OCI-LY1 (cell line): ENCODE measurements around the gene PDIK1L.
"Not testable (repeated sequence)": the region's sequence is repeated elsewhere in the genome, so short reads cannot be mapped to it uniquely, and the experiment has no call there.

ENCODE experiments used
- H2AFZ ChIP-seq: fragments of 200-600 bp; sonication (generic), shearing (Covaris generic); 2 replicates; pipeline ENCODE4 v1.6.0; 2014; ENCODE audit warnings: antibody characterized with exemption, mild to moderate bottlenecking, low read length
- H3F3A ChIP-seq: fragments of 200-600 bp; sonication (generic), shearing (Covaris generic); 2 replicates; pipeline ENCODE4 v1.6.0; 2014; ENCODE audit warnings: mild to moderate bottlenecking, antibody characterized with exemption, low read length, moderate library complexity; ENCODE audit not compliant: insufficient read depth
- H3K27ac ChIP-seq: fragments of 200-600 bp; sonication (generic); 2 replicates; pipeline ENCODE4 v1.5.1; 2014; ENCODE audit warnings: low read length, mixed run types, mild to moderate bottlenecking, low read depth; ENCODE audit not compliant: poor library complexity, severe bottlenecking
- H3K27me3 ChIP-seq: fragments of 200-600 bp; sonication (generic); 2 replicates; pipeline ENCODE4 v1.6.0; 2014; ENCODE audit warnings: antibody characterized with exemption, mild to moderate bottlenecking, low read length, moderate library complexity; ENCODE audit not compliant: insufficient read depth
- H3K36me3 ChIP-seq: fragments of 200-600 bp; sonication (generic); 2 replicates; pipeline ENCODE4 v1.6.1; 2014; ENCODE audit warnings: mild to moderate bottlenecking, antibody characterized with exemption, low read length, moderate library complexity, mixed read lengths; ENCODE audit not compliant: insufficient read depth
- H3K4me1 ChIP-seq: fragments of 200-600 bp; sonication (generic); 2 replicates; pipeline ENCODE4 v1.5.1; 2014; ENCODE audit warnings: mild to moderate bottlenecking, low read length, moderate library complexity; ENCODE audit not compliant: insufficient read depth, severe bottlenecking
- H3K4me2 ChIP-seq: fragments of 200-600 bp; sonication (generic), shearing (Covaris generic); 2 replicates; pipeline ENCODE4 v1.6.1; 2014; ENCODE audit warnings: low read length
- H3K4me3 ChIP-seq: fragments of 200-600 bp; sonication (generic); 2 replicates; pipeline ENCODE4 v1.5.1; 2014; ENCODE audit warnings: low read length, low read depth, mild to moderate bottlenecking, mixed read lengths; ENCODE audit not compliant: poor library complexity, severe bottlenecking
- H3K79me2 ChIP-seq: fragments of 200-600 bp; shearing (Covaris generic); 2 replicates; pipeline ENCODE4 v1.6.1; 2016; ENCODE audit warnings: mixed run types, low read length, mixed read lengths; ENCODE audit not compliant: insufficient read depth
- H3K9ac ChIP-seq: fragments of 200-600 bp; sonication (generic), shearing (Covaris generic); 2 replicates; pipeline ENCODE4 v1.6.1; 2014; ENCODE audit warnings: mild to moderate bottlenecking, low read length, mixed read lengths
- H3K9me2 ChIP-seq: fragments of 200-600 bp; sonication (generic), shearing (Covaris generic); 2 replicates; pipeline ENCODE4 v1.6.1; 2014; ENCODE audit warnings: low read depth, mild to moderate bottlenecking, low read length, mixed read lengths
- H3K9me3 ChIP-seq: fragments of 200-600 bp; shearing (Covaris generic); 2 replicates; pipeline ENCODE4 v1.6.1; 2014; ENCODE audit warnings: low read length, mixed read lengths
- H4K20me1 ChIP-seq: fragments of 200-600 bp; sonication (generic), shearing (Covaris generic); 2 replicates; pipeline ENCODE4 v1.6.0; 2016; ENCODE audit warnings: mild to moderate bottlenecking, low read length; ENCODE audit not compliant: insufficient read depth
- CTCF ChIP-seq: fragments of 200-600 bp; sonication (generic), shearing (Covaris generic); IDR thresholded peaks from 2 replicates; pipeline ENCODE4 v1.5.1; 2017; ENCODE audit warnings: mild to moderate bottlenecking, antibody characterized with exemption, low read length, moderate library complexity, mixed read lengths
- EZH2 ChIP-seq: fragments of 200-600 bp; sonication (generic), shearing (Covaris generic); IDR thresholded peaks from 2 replicates; pipeline ENCODE4 v1.8.0; 2017; ENCODE audit warnings: borderline replicate concordance, mixed run types, mild to moderate bottlenecking, antibody characterized with exemption, low read length, moderate library complexity, mixed read lengths

PDIK1L gene

GRCh38 chr1:26092422-26092821, 19.2 kb upstream of the PDIK1L start:
- TF ChIP-seq CTCF = no peak
- TF ChIP-seq EZH2 = no peak
- Histone ChIP-seq H2AFZ (no peak overlapping the region), H3K27ac (no peak overlapping the region), H3F3A (no peaks in the 10 kb centered on the region), H3K4me3 (no peak overlapping the region), H3K9me3 (no peaks in the 10 kb centered on the region), H3K4me2 (no peak overlapping the region), H3K27me3 (no peaks in the 10 kb centered on the region), H3K36me3 (no peaks in the 10 kb centered on the region), H3K4me1 (no peaks in the 10 kb centered on the region), H4K20me1 (no peaks in the 10 kb centered on the region), H3K9me2 (no peaks in the 10 kb centered on the region), H3K79me2 (no peaks in the 10 kb centered on the region), H3K9ac (no peak overlapping the region)

GRCh38 chr1:26093569-26093968, 18.1 kb upstream of the PDIK1L start:
- H3F3A ChIP-seq, H3K4me1 ChIP-seq, H3K36me3 ChIP-seq, H3K79me2 ChIP-seq, H3K9me3 ChIP-seq, H3K27me3 ChIP-seq, H3K27ac ChIP-seq, H2AFZ ChIP-seq, H3K4me3 ChIP-seq, H3K9ac ChIP-seq, H3K4me2 ChIP-seq, H4K20me1 ChIP-seq, H3K9me2 ChIP-seq: not testable (repeated sequence)

GRCh38 chr1:26094076-26094669, 17.5 kb upstream of the PDIK1L start:
- Histone ChIP-seq H3K4me2 (no peak overlapping the region), H4K20me1 (no peaks in the 10 kb centered on the region), H3K4me3 (no peak overlapping the region), H3K79me2 (no peaks in the 10 kb centered on the region), H3K9me2 (no peaks in the 10 kb centered on the region), H3K4me1 (no peaks in the 10 kb centered on the region), H3K9ac (no peak overlapping the region), H3F3A (no peaks in the 10 kb centered on the region), H3K27me3 (no peaks in the 10 kb centered on the region), H3K27ac (no peak overlapping the region), H2AFZ (no peak overlapping the region), H3K36me3 (no peaks in the 10 kb centered on the region), H3K9me3 (no peaks in the 10 kb centered on the region)
- TF ChIP-seq EZH2 (no peak), CTCF (no peak)

GRCh38 chr1:26094677-26095383, 16.8 kb upstream of the PDIK1L start:
- no peak overlapping the region for H3K27ac ChIP-seq

More at GRCh38 chr1:26094677-26095383, 16.8 kb upstream of the PDIK1L start:
- Histone ChIP-seq H3F3A (no peaks in the 10 kb centered on the region), H4K20me1 (no peaks in the 10 kb centered on the region), H3K27me3 (no peaks in the 10 kb centered on the region), H3K4me2 (no peak overlapping the region), H2AFZ (no peak overlapping the region), H3K4me1 (no peaks in the 10 kb centered on the region), H3K9me2 (no peaks in the 10 kb centered on the region), H3K79me2 (no peaks in the 10 kb centered on the region), H3K36me3 (no peaks in the 10 kb centered on the region), H3K9ac (no peak overlapping the region), H3K9me3 (no peaks in the 10 kb centered on the region), H3K4me3 (no peak overlapping the region)
- TF ChIP-seq EZH2 = no peak
- TF ChIP-seq CTCF = no peak
